ENCODE results near the gene TMEM184B.

- TF ChIP-seq CTCF (IDR thresholded peaks at IDR 0.05 in 8 of 11, conservative IDR thresholded peaks at IDR 0.05 in 3 of 11) (no peak), POLR2AphosphoS5 (IDR thresholded peaks at IDR 0.05) (peak in 1 of 3 donors; percentile 55), POLR2A (IDR thresholded peaks at IDR 0.05) (no peak)
Observed at GRCh38 chr22:38258895-38259294, 13.9 kb downstream of the TMEM184B start.

All from spleen (tissue), 7 donors.